ENCODE data around the gene DCPS. TPM values are rescaled to one million over a fixed set of nuclear protein-coding genes. Genes with fewer than 3 reads are reported as not detected.
"Not testable (repeated sequence)": the region's sequence is repeated elsewhere in the genome, so short reads cannot be mapped to it uniquely, and the experiment has no call there.

The DCPS gene
- total and polyA plus RNA-seq, 8 donors: 1.8 to 60.3 (median 12.6) TPM

DNA sequence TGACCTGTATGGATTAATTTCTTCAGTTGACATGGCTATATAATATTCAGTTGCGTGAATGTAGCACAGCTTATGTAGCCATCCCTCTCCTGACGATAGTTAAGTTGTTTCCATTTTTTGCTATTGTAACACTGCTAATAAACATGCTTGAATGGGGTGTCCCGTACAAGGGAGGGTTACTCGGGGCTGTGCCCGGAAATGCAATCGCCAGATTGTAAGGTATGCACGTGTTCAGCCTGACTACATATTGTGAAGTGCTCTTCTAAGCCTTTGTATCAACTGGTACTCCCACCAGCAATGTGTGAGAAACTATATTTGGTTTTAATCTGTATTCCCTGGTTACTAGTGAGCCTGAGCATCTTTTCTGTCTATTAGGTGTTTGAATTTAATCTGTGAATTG is 67.7 kb downstream of the DCPS start:
- DNase-seq: no peak
- no peak overlapping the region for H3K4me3 ChIP-seq
- TF ChIP-seq EP300 (IDR thresholded peaks at IDR 0.05) (no peak), POLR2A (IDR thresholded peaks at IDR 0.05) (no peak)
- H3K9me3 ChIP-seq: no peaks in the 10 kb centered on the region
- peaks cover 7 to 38% (median 12%) of the 10 kb centered on the region in 4 donors for H3K4me1 ChIP-seq
- intact Hi-C loops (cut with DNase I; ENCODE audit: low total_unique reads): no loop called here
- 88 to 95% (median 92%) methylated on average over 7 of the region's 7 CpGs for WGBS, 5 donors
- no peak overlapping the region for H3K27ac ChIP-seq
- no peaks in the 10 kb centered on the region for H3K27me3 ChIP-seq
- no peaks in the 10 kb centered on the region for H3K36me3 ChIP-seq

GRCh38 chr11:126373389-126374066 is 69.7 kb downstream of the DCPS start:
- H3K36me3 ChIP-seq; DNase-seq; H3K27me3 ChIP-seq; H3K27ac ChIP-seq; intact Hi-C loops (cut with DNase I; ENCODE audit: low total_unique reads); H3K9me3 ChIP-seq; H3K4me3 ChIP-seq: not testable (repeated sequence)
- 55 to 77% (median 67%) methylated on average over 9 to 12 of the region's 12 CpGs for WGBS, 5 donors
- H3K4me1 ChIP-seq: peaks cover 5 to 19% (median 6%) of the 10 kb centered on the region in 4 donors

DNA sequence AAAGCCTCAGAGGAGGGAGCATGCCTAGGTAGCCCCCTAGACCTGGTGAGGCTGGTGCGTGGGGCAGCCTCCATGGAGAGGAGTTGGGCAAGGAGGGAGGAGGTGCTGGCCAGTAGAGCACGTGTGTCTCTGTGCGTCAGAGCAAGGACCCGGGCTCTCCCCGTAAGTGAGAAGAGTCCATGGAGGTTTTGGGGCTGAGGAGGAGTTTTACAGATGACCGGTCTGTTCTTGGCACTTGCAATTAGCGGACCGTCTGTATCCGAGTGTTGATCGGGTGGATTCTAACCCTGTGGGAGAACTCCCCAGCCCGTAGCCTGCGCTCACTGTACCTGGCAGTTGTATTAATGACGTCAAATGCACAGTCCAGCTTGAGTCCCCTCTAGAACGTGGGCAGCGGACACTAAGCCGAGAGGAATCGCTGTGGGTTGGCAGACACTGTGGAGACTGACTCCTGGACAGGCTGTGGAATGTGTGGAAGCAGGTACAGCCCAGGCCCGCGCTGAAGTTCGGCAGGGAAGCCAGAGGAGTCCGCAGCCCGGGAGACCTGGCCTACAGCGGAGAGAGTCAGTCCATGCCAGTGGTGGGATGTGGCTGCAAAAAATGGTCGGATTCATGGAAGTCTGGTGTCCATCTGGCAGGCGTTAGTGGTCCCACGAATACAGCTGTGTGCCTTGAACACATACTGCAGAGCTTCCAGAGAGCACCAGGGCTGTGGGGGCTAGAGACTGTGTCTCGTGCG is 70.9 kb downstream of the DCPS start:
- DNase-seq; intact Hi-C loops (cut with DNase I; ENCODE audit: low total_unique reads); H3K27me3 ChIP-seq; H3K9me3 ChIP-seq; H3K4me3 ChIP-seq; H3K27ac ChIP-seq; H3K36me3 ChIP-seq: not testable (repeated sequence)
- H3K4me1 ChIP-seq: peaks cover 0 to 10% (median 3%) of the 10 kb centered on the region in 4 donors
- WGBS, 5 donors: 84 to 93% (median 89%) methylated on average over 11 to 21 of the region's 28 CpGs

DNA sequence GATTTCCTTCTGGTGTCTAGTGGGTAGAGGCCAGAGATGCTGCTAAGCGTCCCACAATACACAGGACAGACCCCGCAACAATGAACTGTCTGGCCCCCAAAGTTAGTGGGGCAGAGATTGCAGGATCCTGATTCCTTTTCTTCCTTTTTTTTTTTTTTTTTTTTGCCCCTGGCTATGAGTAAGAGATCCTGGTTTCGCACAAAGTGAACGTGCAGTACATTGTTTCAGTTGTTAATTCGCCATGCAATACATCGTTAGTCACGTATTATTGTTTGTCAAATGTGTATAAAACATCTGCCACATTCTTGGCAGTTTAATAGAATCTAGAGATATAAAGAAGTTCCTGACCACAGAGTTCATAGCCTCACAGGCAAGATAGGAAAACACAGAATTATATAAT is 71.9 kb downstream of the DCPS start:
- H3K9me3 ChIP-seq: no peaks in the 10 kb centered on the region
- no peak for DNase-seq
- no peak overlapping the region for H3K27ac ChIP-seq
- H3K27me3 ChIP-seq: no peaks in the 10 kb centered on the region
- peaks cover 0 to 10% (median 3%) of the 10 kb centered on the region in 4 donors for H3K4me1 ChIP-seq
- no peaks in the 10 kb centered on the region for H3K36me3 ChIP-seq
- TF ChIP-seq, protein P1, sequence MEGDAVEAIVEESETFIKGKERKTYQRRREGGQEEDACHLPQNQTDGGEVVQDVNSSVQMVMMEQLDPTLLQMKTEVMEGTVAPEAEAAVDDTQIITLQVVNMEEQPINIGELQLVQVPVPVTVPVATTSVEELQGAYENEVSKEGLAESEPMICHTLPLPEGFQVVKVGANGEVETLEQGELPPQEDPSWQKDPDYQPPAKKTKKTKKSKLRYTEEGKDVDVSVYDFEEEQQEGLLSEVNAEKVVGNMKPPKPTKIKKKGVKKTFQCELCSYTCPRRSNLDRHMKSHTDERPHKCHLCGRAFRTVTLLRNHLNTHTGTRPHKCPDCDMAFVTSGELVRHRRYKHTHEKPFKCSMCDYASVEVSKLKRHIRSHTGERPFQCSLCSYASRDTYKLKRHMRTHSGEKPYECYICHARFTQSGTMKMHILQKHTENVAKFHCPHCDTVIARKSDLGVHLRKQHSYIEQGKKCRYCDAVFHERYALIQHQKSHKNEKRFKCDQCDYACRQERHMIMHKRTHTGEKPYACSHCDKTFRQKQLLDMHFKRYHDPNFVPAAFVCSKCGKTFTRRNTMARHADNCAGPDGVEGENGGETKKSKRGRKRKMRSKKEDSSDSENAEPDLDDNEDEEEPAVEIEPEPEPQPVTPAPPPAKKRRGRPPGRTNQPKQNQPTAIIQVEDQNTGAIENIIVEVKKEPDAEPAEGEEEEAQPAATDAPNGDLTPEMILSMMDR (IDR thresholded peaks at IDR 0.05): no peak
- no peak for TF ChIP-seq POLR2AphosphoS5 (IDR thresholded peaks at IDR 0.05)
- no peak for TF ChIP-seq EP300 (IDR thresholded peaks at IDR 0.05)
- TF ChIP-seq POLR2A (IDR thresholded peaks at IDR 0.05): no peak
- H3K4me3 ChIP-seq: no peak overlapping the region
- intact Hi-C loops (cut with DNase I; ENCODE audit: low total_unique reads): no loop called here
- WGBS, 5 donors: 71 to 82% (median 77%) methylated on average over 7 of the region's 7 CpGs

DNA sequence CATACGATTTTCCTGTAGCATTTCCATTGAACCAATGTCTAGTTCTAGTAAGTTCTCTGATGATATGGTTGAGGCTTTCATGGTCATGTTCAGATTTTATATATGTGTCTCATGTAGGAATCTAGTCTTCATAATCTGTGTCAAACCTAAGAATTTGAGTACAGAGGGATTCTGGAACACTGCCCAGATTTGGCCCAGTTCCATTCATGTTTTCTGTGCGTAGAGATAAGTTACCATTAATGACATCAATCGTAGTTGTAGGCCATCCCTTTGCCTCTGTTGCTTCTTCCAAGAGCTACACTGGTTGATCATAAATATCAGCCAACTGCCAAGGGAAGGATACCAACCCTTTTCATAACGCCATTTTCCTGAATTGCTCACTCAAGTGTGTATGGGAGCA is 74.9 kb downstream of the DCPS start:
- peak in 1 of 2 donors; percentile 57 for DNase-seq
- Histone ChIP-seq H3K27me3 (no peaks in the 10 kb centered on the region), H3K36me3 (no peaks in the 10 kb centered on the region), H3K4me1 (peaks cover 0 to 9% (median 4%) of the 10 kb centered on the region in 4 donors), H3K27ac (no peak overlapping the region), H3K4me3 (no peak overlapping the region), H3K9me3 (no peaks in the 10 kb centered on the region)
- TF ChIP-seq, protein P1 (IDR thresholded peaks at IDR 0.05): no peak
- TF ChIP-seq EP300 (IDR thresholded peaks at IDR 0.05) (no peak), POLR2AphosphoS5 (IDR thresholded peaks at IDR 0.05) (no peak), POLR2A (IDR thresholded peaks at IDR 0.05) (no peak)
- 59 to 65% (median 62%) methylated on average over 4 of the region's 4 CpGs for WGBS, 5 donors
- intact Hi-C loops (cut with DNase I; ENCODE audit: low total_unique reads): no loop called here

DNA sequence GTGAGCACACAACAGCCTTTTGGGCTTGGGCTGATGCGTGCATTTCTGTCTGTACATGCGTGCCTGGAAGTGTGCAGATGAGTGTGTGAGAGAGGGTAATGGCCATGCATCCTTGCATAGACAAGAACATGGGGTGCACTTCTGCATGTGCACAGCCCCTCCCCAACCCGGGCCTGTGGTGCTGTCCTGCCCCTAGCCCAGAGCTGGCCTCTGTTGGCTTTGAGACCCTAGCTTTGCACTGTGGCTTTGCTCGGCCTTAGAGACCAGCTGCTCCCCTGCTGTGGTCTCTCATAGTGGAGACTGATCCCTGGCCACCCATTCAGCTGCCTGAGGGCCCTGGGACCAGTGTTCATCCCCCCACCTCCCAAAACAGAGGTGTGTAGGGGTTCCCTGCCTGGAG is 77.0 kb downstream of the DCPS start:
- Histone ChIP-seq H3K4me1 (peaks cover 0 to 12% (median 6%) of the 10 kb centered on the region in 4 donors), H3K27me3 (no peaks in the 10 kb centered on the region), H3K36me3 (no peaks in the 10 kb centered on the region), H3K9me3 (no peaks in the 10 kb centered on the region), H3K4me3 (no peak overlapping the region), H3K27ac (no peak overlapping the region)
- no peak for DNase-seq
- TF ChIP-seq POLR2A (IDR thresholded peaks at IDR 0.05): no peak
- WGBS, 5 donors: 87 to 92% (median 91%) methylated on average over 4 of the region's 4 CpGs
- intact Hi-C loops (cut with DNase I; ENCODE audit: low total_unique reads): no loop called here

DNA sequence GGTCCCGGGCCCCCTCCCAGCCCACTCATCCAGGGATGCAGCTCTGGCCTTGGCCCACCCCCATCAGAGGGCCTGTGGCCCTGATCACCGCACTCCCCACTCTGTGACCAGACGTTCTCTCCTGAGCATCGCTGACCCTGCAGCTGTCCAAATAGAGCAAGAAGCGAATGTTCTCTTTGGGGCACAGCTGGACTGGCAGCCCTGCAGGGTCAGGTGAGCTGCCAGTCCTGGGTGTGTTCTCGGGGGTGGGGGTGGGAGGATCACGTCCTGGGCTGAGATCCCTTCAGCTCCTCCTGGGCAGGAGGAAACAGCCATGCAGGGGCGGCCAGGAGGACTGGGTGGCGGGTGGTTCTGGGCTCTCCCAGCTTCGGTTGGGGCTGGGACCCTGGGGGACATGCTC is 78.1 kb downstream of the DCPS start:
- DNase-seq; intact Hi-C loops (cut with DNase I; ENCODE audit: low total_unique reads); H3K36me3 ChIP-seq; H3K9me3 ChIP-seq; H3K4me3 ChIP-seq; H3K27ac ChIP-seq; H3K27me3 ChIP-seq: not testable (repeated sequence)
- WGBS, 5 donors: 66 to 88% (median 74%) methylated on average over 2 to 5 of the region's 10 CpGs
- peaks cover 7 to 23% (median 17%) of the 10 kb centered on the region in 4 donors for H3K4me1 ChIP-seq

DNA sequence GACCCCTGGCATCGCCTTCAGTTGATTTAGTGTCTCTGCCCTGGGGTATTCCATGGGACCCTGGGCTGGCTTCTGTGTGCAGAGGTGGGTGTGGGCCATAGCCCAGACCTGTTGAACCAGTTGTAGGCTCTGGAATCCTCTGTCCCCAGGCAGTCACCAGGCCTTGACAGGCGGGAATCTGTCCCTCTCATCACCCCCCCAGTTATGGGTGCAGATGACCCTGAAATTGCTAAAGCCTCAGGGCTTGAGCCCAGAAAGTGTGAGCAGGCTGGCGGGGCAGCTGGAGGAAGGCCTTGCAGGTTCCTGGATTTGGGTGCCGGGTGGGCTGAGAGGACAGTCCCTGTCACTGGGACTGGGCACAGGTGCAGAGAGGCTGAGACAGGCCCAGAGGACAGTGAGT is 78.8 kb downstream of the DCPS start:
- H3K27me3 ChIP-seq; intact Hi-C loops (cut with DNase I; ENCODE audit: low total_unique reads); H3K9me3 ChIP-seq; H3K36me3 ChIP-seq; DNase-seq; H3K27ac ChIP-seq; H3K4me3 ChIP-seq: not testable (repeated sequence)
- H3K4me1 ChIP-seq: peaks cover 7 to 30% (median 24%) of the 10 kb centered on the region in 4 donors
- 88 to 100% (median 89%) methylated on average over 3 to 4 of the region's 4 CpGs for WGBS, 5 donors
